Neural cell (in vitro differentiated cells): Measurements from ENCODE around the gene PRUNE2. TPM values are rescaled to one million over a fixed set of nuclear protein-coding genes. Genes with fewer than 3 reads are reported as not detected.

Experiments
- H2AFZ ChIP-seq: fragments of 200-600, 300-800 bp; sonication (generic), shearing (Covaris generic); 2 replicates; pipeline ENCODE4 v1.6.0; 2014; ENCODE audit warnings: low read depth, mild to moderate bottlenecking, antibody characterized with exemption, low read length, moderate library complexity
- H3F3A ChIP-seq: fragments of 200-600 bp; shearing (Covaris generic); 2 replicates; pipeline ENCODE4 v1.6.1; 2016; ENCODE audit warnings: mild to moderate bottlenecking, moderate library complexity, mixed read lengths, antibody characterized with exemption, low read length; ENCODE audit not compliant: insufficient read depth, poor library complexity, severe bottlenecking
- H3K27ac ChIP-seq: fragments of 200-600, 300-800 bp; sonication (generic), shearing (Covaris generic); 2 replicates; pipeline ENCODE4 v1.5.1; 2014; ENCODE audit warnings: mild to moderate bottlenecking, low read length, moderate library complexity
- H3K27me3 ChIP-seq: fragments of 300-800, 200-600 bp; sonication (generic), shearing (Covaris generic); 2 replicates; pipeline ENCODE4 v1.6.0; 2014; ENCODE audit warnings: mild to moderate bottlenecking, low read depth, low read length, moderate library complexity; ENCODE audit not compliant: insufficient read depth
- H3K36me3 ChIP-seq: fragments of 300-800, 200-600 bp; sonication (generic), shearing (Covaris generic); 2 replicates; pipeline ENCODE4 v1.5.1; 2014; ENCODE audit warnings: mild to moderate bottlenecking, antibody characterized with exemption, low read length, moderate library complexity; ENCODE audit not compliant: insufficient read depth
- H3K4me2 ChIP-seq: fragments of 300-800, 200-600 bp; sonication (generic), shearing (Covaris generic); 2 replicates; pipeline ENCODE4 v1.6.0; 2014; ENCODE audit warnings: mild to moderate bottlenecking, low read length
- H3K4me3 ChIP-seq: fragments of 300-800, 200-600 bp; sonication (generic), shearing (Covaris generic); 2 replicates; pipeline ENCODE4 v1.5.1; 2014; ENCODE audit warnings: mild to moderate bottlenecking, low read length, moderate library complexity
- H3K79me2 ChIP-seq: fragments of 200-600 bp; shearing (Covaris generic); replicated peaks from 2 replicates; pipeline ENCODE4 v1.6.0; 2014; ENCODE audit warnings: mild to moderate bottlenecking, low read length, moderate library complexity; ENCODE audit not compliant: insufficient read depth
- H3K9ac ChIP-seq: fragments of 300-800, 200-600 bp; sonication (generic), shearing (Covaris generic); 2 replicates; pipeline ENCODE4 v1.6.1; 2016; ENCODE audit warnings: mild to moderate bottlenecking, low read length, mixed read lengths
- H3K9me2 ChIP-seq: fragments of 200-600 bp; shearing (Covaris generic); 2 replicates; pipeline ENCODE4 v1.6.1; 2016; ENCODE audit warnings: mild to moderate bottlenecking, low read length, mixed read lengths; ENCODE audit not compliant: insufficient read depth
- H3K9me3 ChIP-seq: fragments of 200-600, 300-800 bp; sonication (generic), shearing (Covaris generic); 2 replicates; pipeline ENCODE4 v1.6.1; 2016; ENCODE audit warnings: mild to moderate bottlenecking, mixed run types, low read length, moderate library complexity, mixed read lengths
- H4K20me1 ChIP-seq: fragments of 200-600 bp; shearing (Covaris generic); 2 replicates; pipeline ENCODE4 v1.6.1; 2016; ENCODE audit warnings: mild to moderate bottlenecking, mixed run types; ENCODE audit not compliant: insufficient read depth
- EP300 ChIP-seq: fragments of 450-650 bp; conservative IDR thresholded peaks from 2 replicates; pipeline ENCODE4 v1.6.1; 2014; ENCODE audit warnings: antibody characterized with exemption, mild to moderate bottlenecking, moderate library complexity; ENCODE audit not compliant: poor library complexity, severe bottlenecking
- EZH2 ChIP-seq: fragments of 200-600, 300-800 bp; shearing (Covaris generic), sonication (generic); IDR thresholded peaks from 2 replicates; pipeline ENCODE4 v1.6.1; 2014; ENCODE audit warnings: antibody characterized with exemption, low read length, borderline replicate concordance, mild to moderate bottlenecking; ENCODE audit not compliant: insufficient read depth, poor library complexity, severe bottlenecking
- MXI1 ChIP-seq: fragments of 450-650 bp; conservative IDR thresholded peaks from 2 replicates; pipeline ENCODE4 v1.6.1; 2014; ENCODE audit warnings: antibody characterized with exemption, mild to moderate bottlenecking; ENCODE audit not compliant: poor library complexity, severe bottlenecking
- POLR2AphosphoS5 ChIP-seq: IDR thresholded peaks from 2 replicates; pipeline ENCODE4 v1.6.1; 2012
- RAD21 ChIP-seq: fragments of 450-650 bp; conservative IDR thresholded peaks from 2 replicates; pipeline ENCODE4 v1.6.1; 2014; ENCODE audit warnings: antibody characterized with exemption, mild to moderate bottlenecking, moderate library complexity
- SMC3 ChIP-seq: fragments of 450-650 bp; conservative IDR thresholded peaks from 2 replicates; pipeline ENCODE4 v1.6.1; 2014; ENCODE audit warnings: antibody characterized with exemption, mild to moderate bottlenecking, moderate library complexity; ENCODE audit not compliant: poor library complexity
- TAF1 ChIP-seq: IDR thresholded peaks from 2 replicates; pipeline ENCODE4 v1.6.1; 2012; ENCODE audit warnings: low read depth
- polyA plus RNA-seq: library from polyadenylated mRNA; depleted of rRNA; stranded (reverse); fragments of >200 nt; gene quantifications from 2 replicates; pipeline ENCODE4 v1.2.3, GENCODE V29; 2014
- TF ChIP-seq, protein P1 (sequence below): IDR thresholded peaks from 2 replicates; pipeline ENCODE4 v1.6.1; 2012; ENCODE audit warnings: borderline replicate concordance
- TF ChIP-seq, protein P2 (sequence below): fragments of 450-650 bp; IDR thresholded peaks from 2 replicates; pipeline ENCODE4 v1.5.1; 2014; ENCODE audit warnings: antibody characterized with exemption, mild to moderate bottlenecking, moderate library complexity; ENCODE audit not compliant: poor library complexity, severe bottlenecking

PRUNE2 gene
- polyA plus RNA-seq, 1 donor from 2014 or later: 9.7 TPM

DNA sequence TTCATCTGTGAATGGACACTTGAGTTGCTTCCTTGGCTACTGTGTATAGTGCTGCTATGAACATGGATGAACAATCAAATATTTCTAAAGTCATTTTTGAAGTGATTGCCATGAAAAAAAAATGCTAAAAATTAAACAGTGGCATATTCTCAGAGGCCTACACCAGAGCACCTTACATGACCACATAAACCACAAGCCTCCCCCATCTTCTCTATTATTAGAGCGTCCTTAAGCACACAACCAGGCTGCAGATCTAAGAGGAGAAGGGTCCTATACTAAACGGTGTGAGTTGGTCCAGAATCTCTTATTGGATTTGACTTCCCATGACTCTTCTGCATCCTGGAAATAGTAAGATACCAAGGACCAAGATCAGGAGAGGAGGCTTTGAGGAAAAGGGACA, 107.4 kb downstream of the PRUNE2 start:
- no peaks in the 10 kb centered on the region for H3K79me2 ChIP-seq
- no peaks in the 10 kb centered on the region for H3F3A ChIP-seq
- no peak overlapping the region for H2AFZ ChIP-seq
- no peak overlapping the region for H3K27ac ChIP-seq
- no peaks in the 10 kb centered on the region for H3K36me3 ChIP-seq
- H3K9ac ChIP-seq: no peak overlapping the region
- no peak overlapping the region for H3K4me2 ChIP-seq
- no peaks in the 10 kb centered on the region for H3K27me3 ChIP-seq
- no peaks in the 10 kb centered on the region for H4K20me1 ChIP-seq
- no peaks in the 10 kb centered on the region for H3K9me3 ChIP-seq
- no peak overlapping the region for H3K4me3 ChIP-seq
- no peaks in the 10 kb centered on the region for H3K9me2 ChIP-seq
- TF ChIP-seq SMC3: no peak
- TF ChIP-seq RAD21: no peak
- TF ChIP-seq, protein P1, sequence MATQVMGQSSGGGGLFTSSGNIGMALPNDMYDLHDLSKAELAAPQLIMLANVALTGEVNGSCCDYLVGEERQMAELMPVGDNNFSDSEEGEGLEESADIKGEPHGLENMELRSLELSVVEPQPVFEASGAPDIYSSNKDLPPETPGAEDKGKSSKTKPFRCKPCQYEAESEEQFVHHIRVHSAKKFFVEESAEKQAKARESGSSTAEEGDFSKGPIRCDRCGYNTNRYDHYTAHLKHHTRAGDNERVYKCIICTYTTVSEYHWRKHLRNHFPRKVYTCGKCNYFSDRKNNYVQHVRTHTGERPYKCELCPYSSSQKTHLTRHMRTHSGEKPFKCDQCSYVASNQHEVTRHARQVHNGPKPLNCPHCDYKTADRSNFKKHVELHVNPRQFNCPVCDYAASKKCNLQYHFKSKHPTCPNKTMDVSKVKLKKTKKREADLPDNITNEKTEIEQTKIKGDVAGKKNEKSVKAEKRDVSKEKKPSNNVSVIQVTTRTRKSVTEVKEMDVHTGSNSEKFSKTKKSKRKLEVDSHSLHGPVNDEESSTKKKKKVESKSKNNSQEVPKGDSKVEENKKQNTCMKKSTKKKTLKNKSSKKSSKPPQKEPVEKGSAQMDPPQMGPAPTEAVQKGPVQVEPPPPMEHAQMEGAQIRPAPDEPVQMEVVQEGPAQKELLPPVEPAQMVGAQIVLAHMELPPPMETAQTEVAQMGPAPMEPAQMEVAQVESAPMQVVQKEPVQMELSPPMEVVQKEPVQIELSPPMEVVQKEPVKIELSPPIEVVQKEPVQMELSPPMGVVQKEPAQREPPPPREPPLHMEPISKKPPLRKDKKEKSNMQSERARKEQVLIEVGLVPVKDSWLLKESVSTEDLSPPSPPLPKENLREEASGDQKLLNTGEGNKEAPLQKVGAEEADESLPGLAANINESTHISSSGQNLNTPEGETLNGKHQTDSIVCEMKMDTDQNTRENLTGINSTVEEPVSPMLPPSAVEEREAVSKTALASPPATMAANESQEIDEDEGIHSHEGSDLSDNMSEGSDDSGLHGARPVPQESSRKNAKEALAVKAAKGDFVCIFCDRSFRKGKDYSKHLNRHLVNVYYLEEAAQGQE: no peak
- TF ChIP-seq, protein P2, sequence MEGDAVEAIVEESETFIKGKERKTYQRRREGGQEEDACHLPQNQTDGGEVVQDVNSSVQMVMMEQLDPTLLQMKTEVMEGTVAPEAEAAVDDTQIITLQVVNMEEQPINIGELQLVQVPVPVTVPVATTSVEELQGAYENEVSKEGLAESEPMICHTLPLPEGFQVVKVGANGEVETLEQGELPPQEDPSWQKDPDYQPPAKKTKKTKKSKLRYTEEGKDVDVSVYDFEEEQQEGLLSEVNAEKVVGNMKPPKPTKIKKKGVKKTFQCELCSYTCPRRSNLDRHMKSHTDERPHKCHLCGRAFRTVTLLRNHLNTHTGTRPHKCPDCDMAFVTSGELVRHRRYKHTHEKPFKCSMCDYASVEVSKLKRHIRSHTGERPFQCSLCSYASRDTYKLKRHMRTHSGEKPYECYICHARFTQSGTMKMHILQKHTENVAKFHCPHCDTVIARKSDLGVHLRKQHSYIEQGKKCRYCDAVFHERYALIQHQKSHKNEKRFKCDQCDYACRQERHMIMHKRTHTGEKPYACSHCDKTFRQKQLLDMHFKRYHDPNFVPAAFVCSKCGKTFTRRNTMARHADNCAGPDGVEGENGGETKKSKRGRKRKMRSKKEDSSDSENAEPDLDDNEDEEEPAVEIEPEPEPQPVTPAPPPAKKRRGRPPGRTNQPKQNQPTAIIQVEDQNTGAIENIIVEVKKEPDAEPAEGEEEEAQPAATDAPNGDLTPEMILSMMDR: no peak
- no peak for TF ChIP-seq EP300
- no peak for TF ChIP-seq TAF1
- no peak for TF ChIP-seq EZH2
- TF ChIP-seq MXI1: no peak
- no peak for TF ChIP-seq POLR2AphosphoS5

DNA sequence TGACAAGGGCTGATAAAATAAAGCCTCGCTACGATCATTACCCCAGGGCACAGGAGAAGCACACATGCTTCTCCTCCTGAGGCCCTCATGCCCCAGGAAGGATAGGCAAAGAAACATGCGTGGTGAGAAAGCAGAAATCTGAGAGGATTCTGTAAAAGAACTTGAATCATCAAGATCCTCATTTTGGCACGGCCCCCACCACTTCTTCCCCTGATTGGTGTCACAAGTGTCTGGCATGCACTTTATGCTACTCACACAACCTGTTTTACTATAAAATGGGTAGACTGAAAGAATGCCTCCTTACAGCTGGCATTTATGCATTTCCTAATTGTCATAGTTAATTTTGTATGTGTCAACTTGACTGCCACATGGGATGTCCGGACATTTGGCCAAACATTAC, 109.6 kb downstream of the PRUNE2 start:
- Histone ChIP-seq H3K9me2 (no peaks in the 10 kb centered on the region), H3K9me3 (no peaks in the 10 kb centered on the region), H3K4me2 (no peak overlapping the region), H3K27ac (no peak overlapping the region), H2AFZ (no peak overlapping the region), H3F3A (no peaks in the 10 kb centered on the region), H3K79me2 (no peaks in the 10 kb centered on the region), H4K20me1 (no peaks in the 10 kb centered on the region), H3K9ac (no peak overlapping the region), H3K36me3 (no peaks in the 10 kb centered on the region), H3K27me3 (no peaks in the 10 kb centered on the region), H3K4me3 (no peak overlapping the region)
- TF ChIP-seq EZH2 (no peak), TAF1 (no peak), SMC3 (no peak), EP300 (no peak), MXI1 (no peak), POLR2AphosphoS5 (no peak), RAD21 (no peak)
- TF ChIP-seq, protein P1: no peak
- TF ChIP-seq, protein P2: no peak
